HPDE6-E6E7 (cell line): ENCODE results near the gene HOXB2.

Experiments used
- DNase-seq: peaks from one replicate; pipeline ENCODE4 v3.0.0; 2011; ENCODE audit warnings: missing footprints; ENCODE audit errors: extremely low spot score

Gene HOXB2

DNA sequence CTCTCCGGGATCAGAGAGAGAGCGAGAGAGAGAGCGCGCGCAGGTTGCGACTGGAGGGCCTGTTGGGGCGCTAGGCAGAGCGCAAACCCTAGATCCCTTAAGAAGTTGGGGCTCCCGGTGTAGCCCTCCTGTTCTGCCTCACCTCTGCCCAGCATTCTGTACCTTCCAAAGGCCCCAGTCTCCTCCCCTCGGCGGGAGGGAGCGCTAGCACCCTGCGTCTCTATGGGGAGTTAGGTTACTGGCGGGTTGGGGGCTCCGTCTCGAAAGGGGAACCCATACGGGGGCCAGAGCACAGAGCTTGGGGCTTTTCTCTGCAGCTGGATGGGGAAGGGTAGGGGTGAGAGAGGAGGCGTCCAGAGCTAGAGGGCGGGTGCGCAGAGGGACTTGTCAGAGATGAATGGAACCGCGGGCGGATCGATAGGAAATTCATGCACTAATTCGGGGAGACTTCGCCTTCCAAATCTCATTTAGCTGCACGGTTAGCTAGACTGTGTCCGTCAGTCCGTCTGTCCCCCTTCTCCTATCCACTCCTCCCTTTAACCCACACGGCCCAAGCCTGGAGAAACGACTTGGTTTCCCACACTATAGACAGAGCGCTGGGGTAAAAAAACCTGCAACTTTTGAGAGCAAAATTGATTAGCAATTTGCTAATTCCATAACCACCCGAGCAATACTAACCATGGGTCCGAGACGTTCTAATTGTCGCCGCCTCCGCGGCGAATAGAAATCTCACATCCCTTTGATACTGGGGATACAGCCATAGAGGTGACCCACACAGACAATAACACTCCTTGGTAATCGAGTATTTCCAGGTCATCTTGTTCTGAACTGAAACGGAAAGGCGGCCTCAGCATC is 33.9 kb upstream of the HOXB2 start:
- DNase-seq = no peak

- no peak for DNase-seq
Observed at GRCh38 chr17:48577946-48578615, 33.2 kb upstream of the HOXB2 start, which contains the start of gene HOXB4. Gene HOXB4 (minus strand): TSS chr17:48578350. CDS start chr17:48578319, 31 bp downstream.

- no peak for DNase-seq
Observed at GRCh38 chr17:48577330-48577945, 32.5 kb upstream of the HOXB2 start.

GRCh38 chr17:48576479-48577309 is 31.8 kb upstream of the HOXB2 start:
- no peak for DNase-seq

GRCh38 chr17:48575673-48576478 is 31.0 kb upstream of the HOXB2 start:
- DNase-seq = no peak

- DNase-seq = no peak
Observed at GRCh38 chr17:48575066-48575582, 30.2 kb upstream of the HOXB2 start.

- DNase-seq = no peak
Observed at GRCh38 chr17:48574505-48575065, 29.7 kb upstream of the HOXB2 start.

- no peak for DNase-seq
Observed at GRCh38 chr17:48571826-48572417, 27.0 kb upstream of the HOXB2 start.

DNA sequence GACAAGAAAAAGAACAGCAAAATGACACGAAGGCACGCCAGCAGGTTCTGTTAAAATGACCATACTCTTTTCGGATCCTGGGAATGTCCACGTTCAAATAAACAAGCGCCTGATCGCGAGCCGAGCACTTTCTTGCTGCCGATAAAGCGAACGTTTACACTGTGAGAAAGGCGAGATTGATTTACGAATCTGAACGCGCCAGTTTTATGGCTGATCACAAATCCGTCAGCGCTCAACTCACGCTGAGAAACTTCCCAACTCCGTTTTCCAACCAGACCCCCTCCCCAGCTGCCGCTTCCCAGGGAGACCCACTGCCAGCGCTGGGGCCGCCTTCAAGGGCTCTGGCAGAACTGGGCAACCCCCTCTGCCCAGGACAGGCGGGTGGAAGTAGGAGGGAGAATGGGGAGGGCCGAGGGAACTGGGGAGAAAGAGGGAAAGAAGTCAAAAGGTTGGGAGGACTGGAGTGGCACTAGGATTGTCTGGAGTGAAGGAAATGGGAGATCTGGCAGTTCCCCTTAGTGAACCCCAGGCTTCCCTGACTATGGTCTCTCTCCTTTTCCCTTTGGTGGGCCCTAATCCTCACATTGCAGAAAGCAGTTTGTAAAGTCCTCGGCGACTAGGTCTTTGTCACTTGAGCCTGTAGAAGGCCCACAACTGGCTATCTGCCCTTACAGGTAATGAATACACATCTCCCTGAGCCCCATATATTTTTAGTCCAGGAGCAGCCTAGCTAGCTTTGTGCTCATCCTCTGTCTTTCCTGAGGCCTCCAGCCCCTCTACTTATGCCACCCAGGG is 26.3 kb upstream of the HOXB2 start:
- no peak for DNase-seq

DNA sequence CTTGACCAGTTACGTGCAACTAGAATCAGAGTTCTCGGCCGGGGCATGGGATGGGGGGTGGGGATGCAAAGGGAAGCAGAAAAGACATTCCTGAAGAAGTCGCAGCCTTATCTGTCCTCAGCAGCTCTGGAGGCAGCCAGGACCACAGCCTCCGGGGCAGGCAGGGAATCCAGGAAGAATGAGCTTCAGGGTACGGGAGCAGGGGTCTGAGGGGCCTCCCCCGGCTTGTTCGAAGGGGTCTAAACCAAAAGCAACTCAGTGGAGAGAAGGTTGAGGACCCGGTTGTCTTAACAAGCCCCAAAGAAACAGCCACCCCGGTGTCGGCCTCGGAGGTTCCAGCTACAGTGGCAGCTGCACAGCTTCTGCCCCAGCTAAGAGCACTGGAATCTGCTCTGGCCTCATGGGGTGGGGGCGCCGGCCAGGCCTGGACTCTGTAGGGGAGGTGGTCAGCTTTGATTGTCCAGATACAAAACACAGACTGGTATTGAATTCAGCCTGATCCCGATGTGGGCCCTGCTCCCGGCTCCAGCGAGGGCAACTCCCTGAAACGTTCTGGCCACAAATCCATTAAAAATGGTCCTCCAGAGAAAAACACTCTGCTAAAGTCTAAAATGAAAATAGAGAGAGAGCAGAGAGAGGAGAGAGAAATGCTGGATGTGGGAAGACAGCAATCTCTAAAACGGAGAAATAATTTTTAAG is 25.6 kb upstream of the HOXB2 start:
- no peak for DNase-seq

DNA sequence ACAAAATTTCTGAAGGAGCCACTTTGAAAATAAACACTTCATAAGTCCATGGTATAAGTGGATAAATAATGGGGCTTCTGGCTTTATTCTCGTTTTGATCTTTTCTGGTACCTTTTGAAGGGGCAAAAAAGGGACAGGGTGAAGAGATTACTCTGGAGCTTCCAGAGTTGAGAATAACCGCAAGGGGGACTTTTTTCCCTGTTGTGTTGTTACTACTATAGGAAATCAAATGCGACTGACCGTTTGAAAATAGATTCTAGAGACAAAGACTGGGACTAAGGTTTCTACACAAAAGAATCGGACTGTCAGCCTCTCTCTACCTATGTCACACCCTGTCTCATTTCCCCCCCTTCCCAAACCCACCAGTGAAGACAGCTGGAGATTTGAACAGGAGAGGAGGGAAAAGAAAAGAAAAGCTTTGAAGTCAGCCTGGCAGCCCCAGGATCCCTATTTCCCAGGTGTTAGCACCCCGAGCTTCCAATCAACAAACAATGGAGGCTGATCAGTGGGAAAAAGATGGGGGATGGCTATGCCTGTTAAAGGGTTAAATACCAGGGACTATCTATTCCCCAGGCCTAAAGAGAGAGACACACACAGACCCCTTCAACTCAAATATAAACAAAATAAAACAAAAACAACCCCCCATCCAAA is 24.9 kb upstream of the HOXB2 start:
- DNase-seq = no peak

GRCh38 chr17:48569240-48569582 is 24.3 kb upstream of the HOXB2 start:
- no peak for DNase-seq

GRCh38 chr17:48568499-48569239 is 23.8 kb upstream of the HOXB2 start:
- no peak for DNase-seq

DNA sequence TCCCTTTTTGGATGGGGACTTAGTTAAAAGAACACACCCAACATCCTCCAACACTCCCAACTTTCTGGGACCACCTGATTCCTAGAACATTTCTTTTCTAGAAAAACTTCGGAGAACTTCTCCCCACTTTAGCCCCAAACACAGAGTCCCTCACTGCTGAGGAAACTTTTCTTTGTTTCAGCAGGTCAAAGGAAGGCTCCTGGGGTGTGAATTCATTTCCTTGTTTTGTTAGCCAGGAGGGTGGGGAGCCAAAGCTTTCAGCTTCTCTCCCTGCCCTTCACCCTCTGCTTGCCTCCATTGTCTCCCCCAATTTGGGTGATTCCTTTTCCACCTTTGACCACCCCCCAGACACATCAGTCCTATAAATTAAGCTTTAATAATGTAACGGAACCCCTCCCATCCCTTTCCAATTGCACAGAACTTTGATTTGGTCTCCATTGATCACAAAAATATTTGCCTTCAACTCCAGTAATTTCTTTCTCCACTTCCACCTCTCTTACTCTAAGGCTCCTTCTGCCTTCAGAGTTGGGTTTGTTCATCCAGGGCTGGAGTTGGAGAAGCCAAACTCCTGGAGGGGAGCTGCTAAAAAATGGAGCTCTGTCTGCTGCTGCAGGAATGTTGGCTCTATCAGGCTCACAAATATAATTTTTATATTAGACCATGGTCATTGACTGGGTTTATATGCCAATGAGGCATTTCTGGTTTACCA is 22.9 kb upstream of the HOXB2 start:
- no peak for DNase-seq

- DNase-seq = no peak
Observed at GRCh38 chr17:48567209-48567608, 22.3 kb upstream of the HOXB2 start.

GRCh38 chr17:48566717-48567116 is 21.8 kb upstream of the HOXB2 start:
- no peak for DNase-seq
